Activated CD4-positive, alpha-beta T cell treated with anti-CD3 and anti-CD28 coated beads, Interleukin-2, amount 50 U/mL, for 4 hours (primary cell): ENCODE data around the gene CARD11.

Source experiments
- DNase-seq, 2 experiments: peaks; one replicate each; pipeline ENCODE4 v3.0.0-alpha.2; 2020

Gene CARD11

DNA sequence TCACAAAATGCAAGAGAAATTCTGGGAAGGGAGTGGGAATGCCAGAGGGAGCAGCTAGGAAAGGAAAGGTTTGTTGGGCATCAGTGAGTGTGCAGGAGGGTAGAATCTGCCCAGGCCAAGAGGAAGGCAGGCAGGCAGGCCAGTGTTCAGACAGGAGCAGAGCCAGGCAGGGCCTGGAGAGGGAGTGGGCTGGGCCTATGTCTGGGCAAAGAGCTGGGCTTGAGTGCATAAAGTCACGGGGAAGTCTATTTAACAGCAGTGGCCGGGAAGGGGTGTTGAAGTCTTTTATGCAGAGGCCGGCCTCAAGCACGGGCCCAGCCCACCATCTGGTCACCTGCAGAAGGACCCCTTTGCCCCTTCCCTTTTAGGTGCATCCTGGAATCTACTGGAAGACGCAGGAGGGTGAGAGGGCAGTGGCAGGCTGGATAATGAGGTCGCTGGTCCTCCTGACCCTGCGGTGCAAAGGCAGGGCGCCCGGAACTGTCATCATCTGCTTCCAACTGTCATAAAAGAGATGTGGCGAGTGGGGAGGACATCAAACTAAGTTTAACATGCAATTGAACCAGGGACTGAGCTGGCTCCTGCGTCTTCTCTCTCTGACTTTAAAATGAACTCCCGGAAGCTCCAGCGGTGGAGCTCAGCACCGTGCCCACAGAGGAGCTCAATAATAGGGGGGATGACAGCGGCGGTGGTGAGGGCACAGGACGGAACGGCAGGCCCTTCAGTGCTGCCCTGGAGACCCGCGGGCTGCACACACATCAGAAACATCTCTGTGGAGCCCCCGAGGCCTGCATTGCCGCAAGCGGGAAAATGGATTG, 29.5 kb downstream of the CARD11 start:
- no peak for DNase-seq

DNA sequence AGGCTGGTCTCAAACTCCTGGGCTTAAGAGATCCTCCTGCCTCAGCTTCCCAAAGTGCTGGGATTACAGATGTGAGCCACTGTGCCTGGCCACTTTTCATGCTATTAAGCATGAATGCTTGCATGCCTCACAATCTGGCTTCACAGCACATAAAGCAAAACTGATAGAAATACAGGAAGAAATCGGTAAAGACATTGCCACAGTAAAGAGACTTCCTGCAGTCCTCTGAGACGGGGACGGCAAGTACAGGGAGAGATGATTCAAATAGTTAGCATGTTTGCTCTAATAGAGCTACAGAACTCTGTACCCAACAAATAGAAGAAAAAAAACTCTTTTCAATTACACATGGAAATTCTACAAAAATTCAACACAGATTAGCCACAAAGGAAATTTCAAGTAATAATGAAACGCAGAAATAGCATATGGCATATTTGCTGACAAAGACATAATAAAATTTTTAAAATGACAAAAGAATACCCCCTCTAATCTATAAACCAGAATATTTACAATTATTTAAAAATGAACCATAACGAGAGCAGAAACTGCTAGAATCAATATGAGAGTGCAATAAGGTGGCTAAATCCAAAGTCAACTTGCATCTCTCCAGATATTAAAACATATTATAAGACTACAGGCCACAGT, 32.3 kb downstream of the CARD11 start:
- no peak for DNase-seq

DNA sequence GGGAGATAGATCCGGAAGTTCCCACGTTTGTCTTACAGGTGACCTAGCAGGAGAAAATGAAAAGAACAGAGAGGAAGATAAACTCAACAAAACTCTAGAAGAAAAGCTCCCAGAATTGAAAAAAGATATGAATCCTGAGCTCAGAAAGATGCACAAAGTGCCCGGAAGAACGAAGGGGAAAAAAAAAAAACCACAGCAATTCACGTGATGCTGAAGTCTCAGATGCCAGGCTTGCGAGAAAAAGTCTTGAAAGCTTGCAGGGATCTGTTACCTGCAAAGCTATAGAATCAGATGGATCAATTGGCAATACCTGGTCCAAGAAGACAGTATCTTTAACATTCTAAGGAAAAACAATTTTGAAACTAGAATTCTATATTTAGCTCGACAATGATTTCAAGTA, 33.5 kb downstream of the CARD11 start:
- no peak for DNase-seq

DNA sequence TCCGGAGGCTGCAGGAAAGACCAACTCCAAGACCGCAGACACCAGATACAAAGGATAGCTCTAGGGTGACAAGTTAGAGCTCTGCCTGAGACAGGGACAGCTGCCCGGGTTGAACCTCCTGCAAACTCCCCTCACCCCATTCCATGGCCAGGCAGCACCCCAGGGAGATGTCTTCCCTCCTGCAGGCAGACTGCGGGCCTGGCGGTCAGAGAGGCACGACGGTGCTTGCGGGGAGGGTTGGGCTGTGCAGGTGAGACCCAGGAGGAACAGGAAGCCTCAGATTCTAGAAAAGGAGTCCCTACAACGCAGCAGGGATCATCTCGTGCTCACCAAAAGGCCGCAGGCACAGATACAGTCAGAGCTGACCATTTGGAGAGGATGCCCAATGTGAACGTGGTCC, 34.6 kb downstream of the CARD11 start:
- no peak for DNase-seq

DNA sequence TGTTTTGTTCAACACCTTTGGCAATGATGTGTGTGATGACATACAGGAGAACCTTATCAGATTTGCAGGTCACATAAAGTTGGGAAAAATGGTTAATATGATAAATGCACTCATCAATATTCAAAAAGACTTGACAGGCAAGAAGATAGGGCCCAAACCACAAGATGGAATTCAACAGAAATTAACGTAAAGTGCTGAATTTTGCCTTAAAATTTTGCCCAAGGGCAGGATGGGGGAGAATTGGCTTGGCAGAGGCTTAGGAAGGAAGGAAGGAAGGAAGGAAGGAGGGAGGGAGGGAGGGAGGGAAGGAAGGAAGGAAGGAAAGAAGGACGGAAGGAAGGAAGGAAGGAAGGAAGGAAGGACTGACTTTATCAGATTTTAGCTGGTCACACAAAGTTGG, 35.3 kb downstream of the CARD11 start:
- no peak for DNase-seq

- DNase-seq: no peak
These were observed 36.0 kb downstream of the CARD11 start for GRCh38 chr7:3007696-3008095.

DNA sequence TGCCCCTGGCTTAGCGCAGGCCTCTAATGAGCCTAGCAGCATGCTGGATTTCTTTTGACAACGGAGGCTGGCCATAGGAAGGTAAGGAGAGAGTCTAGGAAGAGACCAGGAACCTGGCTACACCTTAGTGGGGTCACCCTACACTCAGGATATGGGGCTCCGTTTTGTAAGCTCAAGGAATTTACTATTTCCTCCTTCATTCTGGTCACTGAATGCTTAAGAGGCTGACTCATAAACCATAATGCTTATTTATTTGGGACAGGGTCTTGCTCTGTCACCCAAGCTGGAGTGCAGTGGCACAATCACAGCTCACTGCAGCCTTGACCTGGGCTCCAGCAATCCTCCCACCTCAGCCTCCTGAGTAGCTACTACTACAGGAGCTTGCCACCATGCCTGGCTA, 38.4 kb downstream of the CARD11 start:
- DNase-seq: no peak

- DNase-seq: no peak
These were observed 39.7 kb downstream of the CARD11 start for GRCh38 chr7:3003936-3004335.

- no peak for DNase-seq
These were observed 41.0 kb downstream of the CARD11 start for GRCh38 chr7:3002631-3003030.

DNA sequence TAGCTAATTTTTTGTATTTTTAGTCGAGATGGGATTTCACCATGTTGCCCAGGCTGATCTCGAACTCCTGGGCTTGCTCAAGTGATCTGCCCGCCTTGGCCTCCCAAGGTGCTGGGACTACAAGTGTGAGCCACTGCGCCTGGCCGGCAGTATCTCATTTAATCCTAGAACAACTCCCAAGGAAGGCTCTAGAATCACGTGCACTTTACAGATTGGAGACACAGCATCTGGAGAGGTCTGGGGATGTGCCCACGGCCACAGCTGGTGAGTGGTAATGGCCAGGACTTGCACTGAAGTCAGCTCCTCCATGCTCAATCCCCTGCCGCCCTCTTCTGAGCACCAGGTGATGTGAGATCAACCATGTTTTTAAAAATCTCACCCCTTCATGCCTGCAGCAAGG, 43.1 kb downstream of the CARD11 start:
- DNase-seq: no peak

- no peak for DNase-seq
These were observed 44.6 kb downstream of the CARD11 start for GRCh38 chr7:2999078-2999500.

- DNase-seq: no peak
These were observed 46.7 kb downstream of the CARD11 start for GRCh38 chr7:2997014-2997413.

GRCh38 chr7:2996141-2996540, 47.5 kb downstream of the CARD11 start:
- DNase-seq: no peak

DNA sequence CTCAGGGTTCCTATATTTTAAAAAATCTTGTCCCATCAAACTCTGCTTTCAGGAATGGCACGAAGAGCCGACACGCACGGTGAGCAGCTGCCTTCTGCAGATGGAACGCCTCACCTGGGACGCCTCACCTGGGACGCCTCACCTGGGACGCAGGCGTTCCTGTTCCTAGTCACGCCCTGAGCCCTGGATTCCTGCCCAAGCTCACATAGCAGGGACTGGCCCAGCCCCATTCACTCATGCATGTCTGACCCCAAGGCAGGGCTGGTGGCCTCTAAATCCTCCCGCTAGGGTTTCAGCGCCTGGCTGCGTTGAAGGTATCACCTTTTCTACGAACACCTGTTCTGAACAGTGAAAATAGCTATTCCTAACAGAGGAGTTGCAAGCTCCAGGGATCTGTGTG, 49.8 kb downstream of the CARD11 start:
- no peak for DNase-seq

- no peak for DNase-seq
These were observed 50.3 kb downstream of the CARD11 start for GRCh38 chr7:2993396-2993795.

DNA sequence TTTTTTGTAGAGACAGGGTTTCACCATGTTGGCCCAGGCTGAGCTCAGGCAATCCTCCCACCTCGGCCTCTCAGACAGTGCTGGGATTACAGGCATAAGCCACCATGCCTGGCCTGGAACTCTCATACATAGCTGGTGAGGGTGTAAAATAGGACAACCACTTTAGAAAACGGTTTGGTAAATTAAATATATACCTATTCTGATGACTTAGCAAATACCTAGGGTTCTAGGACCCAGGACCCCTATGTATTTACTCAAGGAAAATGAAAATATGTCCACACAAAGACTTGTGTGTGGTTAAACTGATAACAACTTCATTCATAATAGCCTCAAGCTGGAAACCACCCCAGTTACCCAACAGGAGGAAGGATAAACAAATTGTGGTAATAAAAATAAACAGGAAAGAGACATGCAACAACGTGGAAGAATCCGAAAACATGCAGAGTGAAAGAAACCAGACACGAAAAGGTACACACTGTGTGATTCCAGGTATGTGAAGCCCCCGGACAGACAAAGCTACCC, 52.7 kb downstream of the CARD11 start:
- DNase-seq: no peak

DNA sequence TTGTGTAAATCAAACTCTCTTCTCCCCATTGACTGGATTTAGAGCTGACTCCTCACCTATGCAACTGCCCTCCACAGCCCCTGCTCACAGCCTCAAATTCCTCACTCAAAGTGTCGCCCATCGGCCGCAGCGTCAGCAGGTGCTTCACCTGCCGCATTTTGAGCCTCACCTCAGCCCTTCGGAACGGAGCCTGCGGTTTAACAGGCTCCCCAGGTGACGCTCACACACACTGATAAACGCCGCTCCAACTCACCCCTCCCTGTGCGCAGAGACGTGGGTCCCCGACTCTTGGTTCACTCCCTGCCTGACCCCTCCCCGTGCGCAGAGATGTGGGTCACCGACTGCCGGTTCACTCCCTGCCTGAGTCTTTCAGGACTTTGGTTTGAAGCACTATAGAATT, 57.1 kb downstream of the CARD11 start:
- no peak for DNase-seq

- no peak for DNase-seq
These were observed 57.8 kb downstream of the CARD11 start for GRCh38 chr7:2985866-2986265.

- DNase-seq: no peak
These were observed 59.6 kb downstream of the CARD11 start for GRCh38 chr7:2984091-2984490.

GRCh38 chr7:2983586-2983985, 60.1 kb downstream of the CARD11 start:
- no peak for DNase-seq

DNA sequence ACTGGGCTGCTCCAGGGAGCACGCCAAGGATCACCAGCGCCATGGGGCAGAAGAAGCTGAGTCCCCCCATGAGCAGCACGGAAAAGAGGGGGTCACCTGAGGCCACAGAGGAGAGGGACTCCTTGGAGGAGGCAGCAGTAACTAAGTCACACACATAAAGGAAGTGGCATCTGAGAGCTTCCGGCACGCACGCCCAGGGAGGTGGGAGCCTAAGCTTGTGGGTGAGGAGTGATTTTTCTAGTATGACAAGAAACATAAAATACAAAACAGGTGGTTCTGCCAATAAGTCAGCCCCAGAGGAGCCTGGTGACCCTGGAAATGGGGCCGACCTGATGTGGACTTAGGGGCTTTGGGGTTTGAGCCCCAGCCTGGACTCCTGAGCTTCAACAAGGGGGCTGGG, 60.8 kb downstream of the CARD11 start:
- peak; percentile 39 to 43 for DNase-seq

GRCh38 chr7:2982401-2982800, 61.3 kb downstream of the CARD11 start:
- no peak for DNase-seq

DNA sequence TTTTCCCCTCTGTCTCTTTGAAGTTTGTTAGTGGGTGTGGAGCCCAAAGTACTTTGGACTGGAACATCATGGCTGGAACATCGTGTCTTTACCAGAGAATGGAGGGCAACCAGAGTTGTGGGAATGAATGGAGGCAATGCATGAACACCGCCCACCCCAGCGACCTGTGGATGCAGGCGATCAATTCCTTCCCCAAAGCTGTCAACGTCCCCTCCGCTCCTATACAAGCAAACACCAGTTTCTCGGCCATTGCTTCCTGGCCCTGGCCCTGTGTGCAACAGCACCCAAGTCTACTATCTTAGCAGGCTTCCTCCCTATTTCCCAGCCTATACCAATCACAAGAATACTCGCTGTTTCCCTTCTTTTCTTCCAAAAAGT, 62.6 kb downstream of the CARD11 start:
- DNase-seq: no peak

- no peak for DNase-seq
These were observed 63.1 kb downstream of the CARD11 start for GRCh38 chr7:2980401-2981102.
